Esophagus squamous epithelium (tissue), 4 donors: Measurements from ENCODE around the gene SKAP1.

ENCODE experiments used
- POLR2A ChIP-seq, 4 donors: fragments of 450-650 bp; IDR thresholded peaks; one replicate each; pipeline ENCODE4 v1.6.1; 2017; ENCODE audit warnings: antibody characterized with exemption in 4 of 4, mild to moderate bottlenecking in 4 of 4, moderate library complexity in 3 of 4
- TF ChIP-seq, protein P1 (sequence below), 6 experiments: fragments of 450-650 bp in 4 of 6; fragments of 200-600 bp in 2 of 6; sonication (generic) in 2 of 6; IDR thresholded peaks; one replicate each; pipeline ENCODE4 v1.5.1; 2016 to 2019; ENCODE audit warnings: antibody characterized with exemption in 6 of 6, mild to moderate bottlenecking in 4 of 6, moderate library complexity in 4 of 6

DNA sequence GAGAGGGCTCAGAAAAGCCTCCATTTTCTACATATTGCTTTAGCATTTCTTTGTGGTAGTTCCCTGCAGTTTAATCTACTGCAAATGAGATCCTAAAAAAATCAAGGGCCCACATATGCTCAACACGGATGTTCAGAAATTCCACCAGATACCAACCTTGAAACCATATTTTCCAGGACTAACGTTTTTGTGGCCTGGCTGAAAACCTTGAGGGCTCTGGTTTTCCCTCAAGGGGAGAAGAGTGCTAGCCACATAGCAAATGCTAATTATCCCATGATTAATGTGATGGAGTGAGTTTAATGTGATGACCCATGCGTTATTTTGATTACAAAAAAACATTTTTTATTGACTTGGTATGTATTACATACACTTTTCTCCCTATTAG is 253.6 kb downstream of the SKAP1 start:
- TF ChIP-seq, protein P1, sequence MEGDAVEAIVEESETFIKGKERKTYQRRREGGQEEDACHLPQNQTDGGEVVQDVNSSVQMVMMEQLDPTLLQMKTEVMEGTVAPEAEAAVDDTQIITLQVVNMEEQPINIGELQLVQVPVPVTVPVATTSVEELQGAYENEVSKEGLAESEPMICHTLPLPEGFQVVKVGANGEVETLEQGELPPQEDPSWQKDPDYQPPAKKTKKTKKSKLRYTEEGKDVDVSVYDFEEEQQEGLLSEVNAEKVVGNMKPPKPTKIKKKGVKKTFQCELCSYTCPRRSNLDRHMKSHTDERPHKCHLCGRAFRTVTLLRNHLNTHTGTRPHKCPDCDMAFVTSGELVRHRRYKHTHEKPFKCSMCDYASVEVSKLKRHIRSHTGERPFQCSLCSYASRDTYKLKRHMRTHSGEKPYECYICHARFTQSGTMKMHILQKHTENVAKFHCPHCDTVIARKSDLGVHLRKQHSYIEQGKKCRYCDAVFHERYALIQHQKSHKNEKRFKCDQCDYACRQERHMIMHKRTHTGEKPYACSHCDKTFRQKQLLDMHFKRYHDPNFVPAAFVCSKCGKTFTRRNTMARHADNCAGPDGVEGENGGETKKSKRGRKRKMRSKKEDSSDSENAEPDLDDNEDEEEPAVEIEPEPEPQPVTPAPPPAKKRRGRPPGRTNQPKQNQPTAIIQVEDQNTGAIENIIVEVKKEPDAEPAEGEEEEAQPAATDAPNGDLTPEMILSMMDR (IDR thresholded peaks at IDR 0.05) = no peak
- TF ChIP-seq POLR2A (IDR thresholded peaks at IDR 0.05) = no peak
